Activated B cell treated with CpG ODN at 0.5 μM for 24 hours (primary cell): ENCODE data around the gene MIEF1. TPM values are rescaled to one million over a fixed set of nuclear protein-coding genes. Genes with fewer than 3 reads are reported as not detected.

ENCODE experiments used
- ATAC-seq: fragments of 200-7000 bp; cut with Tn5 transposase; one replicate; pipeline ENCODE4 v1.10.0; 2021; ENCODE audit warnings: low read depth, mild to moderate bottlenecking, moderate library complexity
- CTCF ChIA-PET: fragments of 350-600 bp; sonication (Branson Sonifier 250); formaldehyde crosslinking; loops from one replicate; lab custom pipeline; 2021; ENCODE audit warnings: antibody characterized with exemption; lab: Charles Lee
- POLR2A ChIA-PET: fragments of 350-600 bp; sonication (Branson Sonifier 250); formaldehyde crosslinking; loops from one replicate; lab custom pipeline; 2021; ENCODE audit warnings: antibody characterized with exemption; lab: Charles Lee
- DNase-seq: peaks from one replicate; pipeline ENCODE4 v3.0.0; 2022
- H3K27ac Mint-ChIP-seq: one replicate; pipeline ENCODE4 v1.8.0; 2020; ENCODE audit warnings: mixed read lengths
- H3K27me3 Mint-ChIP-seq: one replicate; pipeline ENCODE4 v1.8.0; 2021; ENCODE audit warnings: mixed read lengths
- H3K36me3 Mint-ChIP-seq: one replicate; pipeline ENCODE4 v1.8.0; 2021; ENCODE audit warnings: low read depth, mixed read lengths
- H3K4me1 Mint-ChIP-seq: one replicate; pipeline ENCODE4 v1.8.0; 2021; ENCODE audit warnings: mixed read lengths
- H3K4me3 Mint-ChIP-seq: one replicate; pipeline ENCODE4 v1.8.0; 2020; ENCODE audit warnings: mild to moderate bottlenecking, mixed read lengths
- H3K9me3 Mint-ChIP-seq: one replicate; pipeline ENCODE4 v1.8.0; 2020; ENCODE audit warnings: mixed read lengths
- CTCF ChIP-seq: fragments of 200-600 bp; IDR thresholded peaks from one replicate; pipeline ENCODE4 v1.8.0; 2022; ENCODE audit warnings: antibody characterized with exemption, mild to moderate bottlenecking
- intact Hi-C: fragments of 100-400 bp; cut with micrococcal nuclease; formaldehyde crosslinking; loops from one replicate; pipeline ENCODE4 v1.15.1; 2024
- total RNA-seq: library from RNA; stranded (reverse); gene quantifications from 2 replicates; pipeline ENCODE4 v1.2.3, GENCODE V29; 2022

Gene MIEF1
- total RNA-seq, 1 donor from 2014 or later: 41.3 TPM

DNA sequence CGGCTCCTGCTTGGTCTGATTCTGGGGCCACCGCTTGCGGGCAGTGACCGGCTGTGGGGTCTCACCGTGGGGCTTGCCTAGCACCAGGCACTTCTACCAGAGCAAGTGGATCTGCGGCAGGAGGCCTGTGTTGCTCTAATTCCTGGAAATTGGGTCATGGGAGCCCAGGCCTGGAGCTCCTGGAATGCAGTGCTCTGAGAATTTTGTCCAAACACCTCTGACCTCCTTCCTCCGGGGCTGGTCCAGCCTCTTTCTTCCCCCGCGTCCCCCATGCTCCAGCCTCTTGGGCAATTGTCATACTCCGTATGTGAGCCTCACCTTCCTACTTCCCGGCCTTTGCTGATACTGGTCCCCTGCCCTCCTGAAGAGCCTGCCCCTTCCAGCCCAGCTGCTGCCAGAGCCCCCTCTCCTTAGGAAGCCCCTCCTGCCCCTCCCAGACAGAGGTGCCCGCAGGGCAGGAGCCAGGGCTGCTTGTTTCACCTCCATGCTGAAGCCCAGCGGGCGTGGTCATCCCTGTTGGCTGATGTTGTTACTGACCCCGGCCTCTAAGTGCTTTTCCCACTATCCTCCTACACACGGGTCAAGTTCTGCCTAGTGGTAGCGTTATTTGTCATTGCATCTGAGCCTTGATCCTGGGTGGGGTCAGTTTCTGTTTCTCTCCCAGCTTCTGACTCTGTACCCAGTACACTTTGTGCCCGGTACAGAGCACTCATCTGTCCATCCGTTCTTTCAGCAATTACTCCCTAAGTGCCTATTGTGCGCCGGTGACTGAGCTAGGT, 35.7 kb upstream of the MIEF1 start:
- Mint-ChIP-seq H3K9me3 (no peaks in the 10 kb centered on the region), H3K27me3 (no peaks in the 10 kb centered on the region), H3K4me3 (peak overlapping the region; percentile 45), H3K4me1 (peaks cover 98% of the 10 kb centered on the region), H3K36me3 (no peaks in the 10 kb centered on the region), H3K27ac (peak overlapping the region; percentile 91)
- TF ChIP-seq CTCF: no peak
- no peak for DNase-seq
- POLR2A ChIA-PET: interaction anchor here (1.1 to 3.4 kb wide), 7 partner anchors 11 to 36 kb away, joined by 3 to 38 read pairs (median 8); partner anchors contain the start of gene MIEF1
- ATAC-seq: no peak
- intact Hi-C loops: no loop called here
- CTCF ChIA-PET: interaction anchor here (1.6 kb wide), 1 partner anchor 123 kb away, joined by 3 read pairs; no protein-coding TSS in a partner anchor

DNA sequence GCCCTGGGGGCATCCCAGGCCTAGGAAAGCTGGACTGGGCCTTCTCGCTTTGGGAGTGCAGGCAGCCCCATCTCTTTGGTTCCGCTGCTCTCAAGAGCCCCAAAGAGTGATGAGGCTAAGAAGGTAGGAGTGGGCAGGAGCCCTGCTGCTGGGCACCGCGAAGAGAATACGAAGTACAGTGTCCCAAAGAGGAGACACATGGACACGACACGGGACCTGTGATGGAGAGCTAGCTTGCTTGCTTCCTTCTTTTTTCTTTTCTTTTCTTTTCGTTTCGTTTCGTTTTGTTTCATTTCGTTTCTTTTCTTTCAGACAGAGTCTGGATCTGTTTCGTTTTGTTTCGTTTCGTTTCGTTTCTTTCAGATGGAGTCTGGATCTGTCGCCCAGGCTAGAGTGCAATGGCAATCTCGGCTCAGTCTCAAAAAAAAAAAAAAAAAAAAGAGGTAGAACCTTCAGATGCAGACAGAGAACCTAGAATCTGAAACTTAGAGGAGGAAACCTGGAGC, 34.6 kb upstream of the MIEF1 start:
- H3K9me3 Mint-ChIP-seq: no peaks in the 10 kb centered on the region
- no peaks in the 10 kb centered on the region for H3K36me3 Mint-ChIP-seq
- no peaks in the 10 kb centered on the region for H3K27me3 Mint-ChIP-seq
- no peak for DNase-seq
- no peak for TF ChIP-seq CTCF
- intact Hi-C loops: no loop called here
- peaks cover 98% of the 10 kb centered on the region for H3K4me1 Mint-ChIP-seq
- H3K27ac Mint-ChIP-seq: peak overlapping the region; percentile 91
- POLR2A ChIA-PET: interaction anchor here (0.7 to 2.4 kb wide), 11 partner anchors 14 to 713 kb away, joined by 3 to 16 read pairs (median 6); partner anchors contain the start of genes MIEF1 and TAB1
- H3K4me3 Mint-ChIP-seq: peak overlapping the region; percentile 45
- CTCF ChIA-PET: interaction anchor here (1.5 kb wide), 1 partner anchor 27 kb away, joined by 4 read pairs; no protein-coding TSS in a partner anchor
- ATAC-seq: no peak

DNA sequence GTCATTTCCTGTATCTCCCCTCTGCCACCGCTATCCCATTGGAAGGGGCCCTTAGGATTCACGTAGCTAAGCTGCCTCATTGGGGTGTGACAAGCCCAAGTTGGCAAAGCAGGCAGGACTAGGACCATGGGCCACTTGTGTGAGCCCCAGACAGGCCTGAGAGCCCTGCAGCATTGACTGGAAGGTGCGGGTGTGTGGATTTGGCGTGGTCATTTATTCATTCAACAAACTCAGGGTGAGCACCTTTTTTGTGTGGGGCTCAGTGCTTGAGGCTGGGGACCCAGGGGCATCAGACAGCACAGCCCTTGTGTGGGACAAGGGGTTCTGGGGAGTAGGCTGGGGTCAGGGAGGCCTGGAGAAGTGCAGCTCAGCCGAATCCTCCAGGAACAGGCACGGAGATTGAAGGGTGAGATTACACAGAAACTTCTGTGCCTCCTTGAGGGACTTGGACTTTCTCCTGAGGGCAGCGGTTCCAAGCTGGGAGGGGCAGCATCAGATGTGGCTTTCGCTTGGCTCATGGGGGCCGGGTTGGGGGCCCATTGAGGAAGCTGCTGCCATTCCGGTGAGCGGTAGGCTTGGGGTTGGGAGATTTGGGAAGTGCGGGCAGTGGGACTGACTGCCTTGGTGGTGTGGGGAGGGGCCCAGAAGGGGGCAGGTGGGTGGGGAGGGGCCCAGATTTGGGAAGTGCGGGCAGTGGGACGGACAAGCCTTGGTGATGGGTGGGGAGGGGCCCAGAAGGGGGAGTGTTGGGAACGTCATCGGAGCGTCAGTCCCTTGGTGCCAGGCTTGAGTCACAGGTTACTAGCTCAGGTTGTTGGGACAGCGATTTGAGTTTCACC, 33.4 kb upstream of the MIEF1 start:
- ATAC-seq: no peak
- peaks cover 96% of the 10 kb centered on the region for H3K4me1 Mint-ChIP-seq
- no peaks in the 10 kb centered on the region for H3K9me3 Mint-ChIP-seq
- intact Hi-C loops: no loop called here
- ChIA-PET POLR2A (interaction anchor here (0.5 to 2.4 kb wide), 9 partner anchors 13 to 152 kb away, joined by 4 to 16 read pairs (median 6); partner anchors contain the start of genes MIEF1 and TAB1), CTCF (interaction anchor here (1.3 to 1.5 kb wide), 2 partner anchors 25 to 27 kb away, joined by 4 read pairs; no protein-coding TSS in a partner anchor)
- DNase-seq: no peak
- H3K27me3 Mint-ChIP-seq: no peaks in the 10 kb centered on the region
- peak overlapping the region; percentile 91 for H3K27ac Mint-ChIP-seq
- TF ChIP-seq CTCF: no peak
- peak overlapping the region; percentile 53 for H3K4me3 Mint-ChIP-seq
- H3K36me3 Mint-ChIP-seq: peaks cover 2% of the 10 kb centered on the region

DNA sequence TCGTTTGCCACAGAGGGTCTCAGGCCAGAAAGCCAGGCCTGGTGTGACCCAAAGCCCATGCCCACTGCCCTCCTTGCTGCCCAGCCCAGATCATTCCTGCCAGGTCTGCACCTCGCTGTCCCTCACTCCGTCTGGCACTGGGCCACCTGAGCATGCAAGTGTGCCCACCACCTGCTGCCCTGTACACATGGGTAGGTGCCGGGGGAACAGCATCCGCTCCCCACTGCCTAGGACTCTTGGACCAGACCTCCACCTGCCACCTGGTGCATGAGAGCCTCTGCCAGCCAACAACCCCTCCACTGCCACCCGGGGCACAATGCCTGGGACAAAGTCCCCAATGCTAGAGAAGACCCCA, 32.8 kb upstream of the MIEF1 start:
- no peak for DNase-seq
- intact Hi-C loops: no loop called here
- Mint-ChIP-seq H3K9me3 (no peaks in the 10 kb centered on the region), H3K27me3 (no peaks in the 10 kb centered on the region), H3K4me1 (peaks cover 90% of the 10 kb centered on the region), H3K36me3 (peaks cover 2% of the 10 kb centered on the region), H3K4me3 (no peak overlapping the region), H3K27ac (peak overlapping the region; percentile 59)
- no peak for ATAC-seq
- TF ChIP-seq CTCF: no peak
- ChIA-PET POLR2A (interaction anchor here (2.0 to 2.9 kb wide), 2 partner anchors 11 to 70 kb away, joined by 5 to 15 read pairs; partner anchors contain the start of gene TAB1), CTCF (interaction anchor here (1.3 kb wide), 1 partner anchor 27 kb away, joined by 4 read pairs; no protein-coding TSS in a partner anchor)
